ENCODE results near the gene RALGAPA2.

DNA sequence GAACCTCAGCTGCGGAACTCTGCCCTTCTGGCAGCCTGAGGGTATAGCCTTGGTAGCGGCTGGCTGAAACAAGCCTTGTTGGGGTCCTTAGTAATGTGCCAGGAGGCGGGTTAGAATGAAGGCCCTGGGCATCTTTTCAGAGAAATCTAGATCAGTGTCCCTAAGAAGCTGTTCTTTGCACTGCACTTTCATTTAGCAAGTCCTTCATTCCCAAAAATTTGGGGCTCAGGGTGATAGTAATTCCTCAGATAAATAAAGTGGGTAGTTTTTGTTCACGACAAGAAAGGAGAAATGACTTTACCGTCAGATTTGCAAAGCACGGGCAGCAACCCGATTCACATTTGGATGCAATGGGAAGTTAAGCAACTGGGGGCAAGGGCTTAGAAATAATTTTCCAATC is 341.4 kb downstream of the RALGAPA2 start:
- TF ChIP-seq TP53 (CRISPR knock-in tag; IDR thresholded peaks at IDR 0.05) (no peak), ATF1 (CRISPR knock-in tag; IDR thresholded peaks at IDR 0.05) (no peak), CBFB (CRISPR knock-in tag; IDR thresholded peaks at IDR 0.05; ENCODE audit: low read depth) (no peak), FOXJ3 (CRISPR knock-in tag; IDR thresholded peaks at IDR 0.05; ENCODE audit: borderline replicate concordance) (no peak), NFE2L1 (CRISPR knock-in tag; IDR thresholded peaks at IDR 0.05) (no peak), NR1H2 (CRISPR knock-in tag; IDR thresholded peaks at IDR 0.05) (no peak), SP1 (CRISPR knock-in tag; conservative IDR thresholded peaks at IDR 0.05) (no peak)
- TF ChIP-seq, protein P1, sequence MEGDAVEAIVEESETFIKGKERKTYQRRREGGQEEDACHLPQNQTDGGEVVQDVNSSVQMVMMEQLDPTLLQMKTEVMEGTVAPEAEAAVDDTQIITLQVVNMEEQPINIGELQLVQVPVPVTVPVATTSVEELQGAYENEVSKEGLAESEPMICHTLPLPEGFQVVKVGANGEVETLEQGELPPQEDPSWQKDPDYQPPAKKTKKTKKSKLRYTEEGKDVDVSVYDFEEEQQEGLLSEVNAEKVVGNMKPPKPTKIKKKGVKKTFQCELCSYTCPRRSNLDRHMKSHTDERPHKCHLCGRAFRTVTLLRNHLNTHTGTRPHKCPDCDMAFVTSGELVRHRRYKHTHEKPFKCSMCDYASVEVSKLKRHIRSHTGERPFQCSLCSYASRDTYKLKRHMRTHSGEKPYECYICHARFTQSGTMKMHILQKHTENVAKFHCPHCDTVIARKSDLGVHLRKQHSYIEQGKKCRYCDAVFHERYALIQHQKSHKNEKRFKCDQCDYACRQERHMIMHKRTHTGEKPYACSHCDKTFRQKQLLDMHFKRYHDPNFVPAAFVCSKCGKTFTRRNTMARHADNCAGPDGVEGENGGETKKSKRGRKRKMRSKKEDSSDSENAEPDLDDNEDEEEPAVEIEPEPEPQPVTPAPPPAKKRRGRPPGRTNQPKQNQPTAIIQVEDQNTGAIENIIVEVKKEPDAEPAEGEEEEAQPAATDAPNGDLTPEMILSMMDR (IDR thresholded peaks at IDR 0.05) = no peak
- TF ChIP-seq, protein P2, sequence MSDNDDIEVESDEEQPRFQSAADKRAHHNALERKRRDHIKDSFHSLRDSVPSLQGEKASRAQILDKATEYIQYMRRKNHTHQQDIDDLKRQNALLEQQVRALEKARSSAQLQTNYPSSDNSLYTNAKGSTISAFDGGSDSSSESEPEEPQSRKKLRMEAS (CRISPR knock-in tag; IDR thresholded peaks at IDR 0.05) = no peak
- TF ChIP-seq, protein P3, sequence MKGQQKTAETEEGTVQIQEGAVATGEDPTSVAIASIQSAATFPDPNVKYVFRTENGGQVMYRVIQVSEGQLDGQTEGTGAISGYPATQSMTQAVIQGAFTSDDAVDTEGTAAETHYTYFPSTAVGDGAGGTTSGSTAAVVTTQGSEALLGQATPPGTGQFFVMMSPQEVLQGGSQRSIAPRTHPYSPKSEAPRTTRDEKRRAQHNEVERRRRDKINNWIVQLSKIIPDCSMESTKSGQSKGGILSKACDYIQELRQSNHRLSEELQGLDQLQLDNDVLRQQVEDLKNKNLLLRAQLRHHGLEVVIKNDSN (CRISPR knock-in tag; IDR thresholded peaks at IDR 0.05) = no peak
